ENCODE results near the gene IRF4.

IRF4 gene

GRCh38 chr6:391559-392440 is at the start of gene IRF4:
IRF4 (plus strand) TSS chr6:391752; CDS start chr6:393153, 1,401 bp downstream.
- DNase-seq: peak; percentile 63

DNA sequence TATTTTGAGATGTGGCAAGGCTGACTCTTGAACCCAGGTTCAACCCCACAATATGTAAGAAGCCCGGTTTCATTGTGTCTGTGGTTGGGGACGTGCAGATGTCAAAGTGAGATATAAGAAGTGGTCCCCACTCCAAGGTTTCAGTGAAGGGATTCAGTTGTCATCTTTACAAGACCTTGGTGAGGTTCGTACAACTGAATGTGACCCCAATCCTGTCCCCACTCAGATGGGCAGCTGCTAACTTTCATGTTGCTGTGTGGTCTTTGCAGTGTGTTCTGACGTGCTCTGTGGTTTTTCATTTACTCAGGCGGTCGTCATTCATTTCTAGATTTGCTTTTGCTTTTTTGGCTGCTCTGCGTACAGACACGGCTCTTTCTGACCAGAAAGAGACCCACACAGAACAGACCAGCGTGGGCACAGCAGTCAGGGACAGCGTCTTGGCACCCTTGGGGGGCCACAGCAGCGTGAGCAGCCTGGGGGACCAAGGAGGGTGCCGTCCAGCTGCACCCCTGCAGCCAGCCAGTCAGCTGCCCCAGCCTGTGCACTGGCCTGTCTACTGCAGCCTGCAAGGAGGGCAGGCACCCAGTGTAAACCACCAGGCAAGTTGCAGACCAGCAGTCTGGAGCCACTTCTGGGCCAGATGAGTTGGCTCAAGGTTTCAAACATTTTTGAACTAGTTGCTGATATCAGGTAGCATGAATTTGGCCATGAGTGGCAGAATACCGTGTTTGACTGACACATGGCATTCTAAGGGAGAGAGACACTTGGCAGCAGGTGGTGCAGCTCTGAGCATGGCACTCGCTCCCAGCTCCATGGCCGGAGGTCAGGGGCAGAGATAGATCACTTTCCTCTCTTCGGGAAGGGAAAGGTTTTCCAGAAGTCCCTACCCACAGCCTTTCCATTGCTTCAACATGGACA is 49.4 kb upstream of the IRF4 start:
- no peak for DNase-seq

DNA sequence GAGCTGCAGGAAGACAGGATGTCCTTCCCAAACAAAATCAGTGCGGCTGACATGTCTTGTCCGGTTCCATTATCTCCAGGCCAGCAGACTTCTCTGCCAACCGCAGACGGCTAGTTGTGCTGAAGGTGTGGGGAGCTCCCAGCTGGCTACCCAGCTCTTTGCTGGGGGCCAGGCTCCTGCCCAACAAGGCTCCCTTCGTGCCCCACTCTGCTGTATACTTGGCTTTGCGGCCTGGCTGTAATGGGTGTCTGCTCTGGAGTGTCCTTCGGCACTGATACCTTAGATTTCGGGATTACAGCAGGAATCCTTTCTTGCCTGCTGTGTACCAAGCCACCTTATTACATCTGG is 48.7 kb upstream of the IRF4 start:
- no peak for DNase-seq

GRCh38 chr6:343226-343935 is 48.2 kb upstream of the IRF4 start:
- no peak for DNase-seq

GRCh38 chr6:343960-344815 is 47.4 kb upstream of the IRF4 start:
- no peak for DNase-seq

DNA sequence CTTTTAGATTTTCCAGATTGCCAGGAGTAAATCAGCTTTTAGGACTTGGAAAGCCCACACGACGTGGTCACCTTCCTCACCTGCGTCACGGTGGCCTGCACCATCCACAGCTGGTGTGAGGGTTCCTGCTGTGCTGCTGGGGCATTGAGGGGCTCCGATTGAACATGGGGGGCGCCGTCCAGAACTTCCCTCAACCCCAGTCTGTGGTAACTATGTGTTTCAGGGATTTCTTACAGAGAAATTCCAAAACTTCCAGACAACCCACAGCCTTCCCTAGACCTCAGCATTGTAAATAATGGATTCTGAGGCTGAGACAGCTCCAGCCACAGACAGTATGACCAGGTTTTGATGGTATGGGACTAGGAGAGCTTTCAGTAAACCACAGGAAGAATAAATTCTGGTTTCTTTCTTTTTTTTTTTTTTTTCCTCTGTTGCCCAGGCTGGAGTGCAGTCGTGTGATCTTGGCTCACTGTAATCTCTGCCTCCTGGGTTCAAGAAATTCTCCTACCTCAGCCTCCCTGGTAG is 46.7 kb upstream of the IRF4 start:
- no peak for DNase-seq

DNA sequence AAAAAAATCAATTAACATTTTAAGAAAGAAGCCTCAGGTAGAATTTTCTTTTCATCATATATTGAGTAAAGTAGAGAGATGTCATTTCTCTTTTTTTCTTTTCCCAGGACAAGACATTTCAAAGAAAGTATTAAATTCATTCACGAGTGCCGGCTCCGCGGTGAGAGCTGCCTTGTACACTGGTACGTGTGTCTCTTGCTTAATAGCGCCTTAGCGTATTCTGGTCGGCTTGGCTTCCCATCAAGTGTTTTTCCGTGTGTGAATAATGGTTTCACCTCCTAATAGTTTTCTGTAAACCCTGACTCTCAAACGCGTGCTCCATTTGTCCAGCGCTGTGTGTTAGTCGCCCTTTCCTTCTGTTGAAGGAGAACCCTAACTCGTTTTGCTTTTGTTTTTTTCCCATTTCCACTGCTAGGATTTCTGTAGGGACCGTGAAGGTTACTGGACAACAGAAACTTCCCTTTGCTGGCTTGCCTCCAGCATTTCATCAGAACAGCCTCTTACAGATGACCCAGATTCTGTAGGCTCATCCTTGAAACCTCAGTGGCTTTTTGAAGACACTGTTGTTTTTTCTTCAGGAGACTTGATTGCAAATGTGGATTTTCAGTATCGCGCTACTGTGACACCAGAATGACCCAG is 45.7 kb upstream of the IRF4 start:
- DNase-seq: no peak

GRCh38 chr6:346386-347030 is 45.0 kb upstream of the IRF4 start:
- no peak for DNase-seq

- DNase-seq: no peak
Measured at GRCh38 chr6:347232-347631, 44.3 kb upstream of the IRF4 start.

DNA sequence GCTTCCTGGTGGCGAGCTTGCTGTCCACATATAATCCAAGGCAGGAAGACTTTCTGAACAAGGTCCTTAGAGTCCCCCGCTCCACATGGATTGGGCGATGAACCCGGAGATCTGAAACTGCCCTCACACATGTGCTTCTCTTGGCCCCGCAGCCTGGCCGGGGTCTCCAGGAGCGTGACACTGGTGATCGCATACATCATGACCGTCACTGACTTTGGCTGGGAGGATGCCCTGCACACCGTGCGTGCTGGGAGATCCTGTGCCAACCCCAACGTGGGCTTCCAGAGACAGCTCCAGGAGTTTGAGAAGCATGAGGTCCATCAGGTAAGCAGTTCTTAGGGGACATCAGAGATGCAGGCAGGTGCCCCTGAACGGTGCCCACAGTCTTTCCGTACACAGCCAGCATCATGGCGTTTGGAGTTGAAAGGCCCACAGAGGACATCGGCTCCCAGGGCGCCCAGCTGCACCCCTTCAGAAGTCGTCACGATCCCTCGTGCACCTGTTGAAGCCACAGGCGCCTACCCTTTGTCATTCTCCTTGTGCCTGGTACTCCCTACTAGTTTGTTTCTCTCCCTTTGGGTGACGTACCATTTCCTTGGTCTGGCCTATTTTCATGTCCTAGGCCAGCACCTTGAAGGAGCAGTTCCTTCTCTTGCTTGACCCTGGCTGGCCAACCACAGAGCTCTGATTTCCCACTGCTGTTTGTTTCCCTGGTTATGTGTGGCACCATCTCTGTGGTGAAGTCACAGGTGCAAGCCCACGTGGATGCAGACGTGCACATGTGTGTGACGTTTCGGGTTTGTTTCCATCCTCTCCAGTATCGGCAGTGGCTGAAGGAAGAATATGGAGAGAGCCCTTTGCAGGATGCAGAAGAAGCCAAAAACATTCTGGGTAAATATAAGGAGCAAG is 43.3 kb upstream of the IRF4 start:
- no peak for DNase-seq

- DNase-seq: no peak
Measured at GRCh38 chr6:348860-349396, 42.6 kb upstream of the IRF4 start.

DNA sequence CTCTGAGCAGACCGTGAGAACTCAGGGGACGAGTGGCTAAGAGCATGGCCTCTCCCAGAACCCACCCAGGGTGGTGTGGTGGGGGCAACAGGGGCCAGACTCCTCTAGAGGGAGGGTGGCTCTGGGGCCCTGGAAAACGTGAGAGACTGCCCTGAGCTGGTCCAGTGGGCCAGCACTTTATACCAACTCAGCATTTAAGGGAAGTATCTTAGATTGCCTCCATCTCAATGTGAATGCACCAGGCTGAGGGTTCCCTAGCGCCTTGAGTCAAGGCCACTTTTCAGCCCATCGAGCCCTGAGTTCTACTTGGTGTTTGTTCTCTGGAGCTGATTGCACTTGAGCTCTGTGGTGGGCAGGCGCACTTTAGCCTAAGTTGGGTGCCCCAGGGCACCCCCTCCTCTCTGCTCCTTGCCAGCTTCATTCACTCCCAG is 42.0 kb upstream of the IRF4 start:
- DNase-seq: no peak

- DNase-seq: no peak
Measured at GRCh38 chr6:350371-350770, 41.2 kb upstream of the IRF4 start.

- no peak for DNase-seq
Measured at GRCh38 chr6:351011-351866, 40.3 kb upstream of the IRF4 start.

DNA sequence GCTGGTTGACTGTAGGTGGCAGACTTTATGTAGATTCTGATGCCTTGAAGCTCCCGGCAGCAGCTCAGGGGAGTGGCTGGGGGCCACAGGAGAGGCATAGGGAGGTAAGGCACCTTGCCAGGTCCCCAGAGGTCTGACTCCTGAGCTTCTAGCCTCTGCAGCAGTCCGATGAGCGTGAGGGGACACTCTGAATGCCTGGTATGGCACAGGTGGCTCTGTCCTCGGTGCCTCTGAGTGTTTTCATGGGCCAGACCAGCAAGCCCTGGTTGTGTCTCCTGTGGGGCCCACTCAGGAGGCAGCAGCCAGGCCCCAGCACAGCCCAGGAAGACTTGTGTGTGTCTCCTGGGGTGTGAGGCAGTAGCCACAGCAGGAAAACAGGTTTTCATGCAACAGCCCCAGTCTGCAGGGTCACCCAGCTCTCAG is 39.7 kb upstream of the IRF4 start:
- DNase-seq: no peak

- no peak for DNase-seq
Measured at GRCh38 chr6:352474-352873, 39.1 kb upstream of the IRF4 start.

DNA sequence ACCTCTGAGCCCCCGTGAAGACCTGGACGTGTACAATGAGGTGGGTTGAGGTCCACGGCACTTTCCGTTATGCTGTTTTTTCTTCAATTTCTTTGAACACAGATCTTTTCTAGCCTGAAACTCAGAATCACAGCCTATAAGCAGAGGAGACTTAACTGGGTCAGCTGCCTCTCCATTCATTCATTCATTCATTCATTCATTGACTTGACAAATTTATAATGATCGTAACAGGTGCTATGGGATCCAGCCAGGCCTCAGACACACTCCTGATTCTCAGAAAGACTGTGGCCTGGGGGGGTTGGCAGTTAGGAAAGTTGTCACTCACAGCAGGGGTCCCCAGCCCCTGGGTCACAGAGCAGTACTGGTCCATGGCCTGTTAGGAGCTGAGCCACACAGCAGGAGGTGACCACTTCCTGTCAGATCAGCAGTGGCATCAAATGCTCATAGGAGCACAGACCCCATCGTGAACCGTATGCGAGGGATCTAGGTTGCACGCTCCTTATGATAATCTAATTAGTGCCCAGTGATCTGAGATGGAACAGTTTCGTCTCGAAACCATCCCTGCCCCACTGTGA is 38.6 kb upstream of the IRF4 start:
- no peak for DNase-seq

Measured in suppressor macrophage treated with lipopolysaccharide for 4 hours (primary cell).